Activated naive CD4-positive, alpha-beta T cell (primary cell): ENCODE measurements around the gene THOC5.

Experiments
- DNase-seq, 4 experiments: peaks; one replicate each; lab custom pipeline; 2025; lab: John Stamatoyannopoulos, UW

THOC5 gene

DNA sequence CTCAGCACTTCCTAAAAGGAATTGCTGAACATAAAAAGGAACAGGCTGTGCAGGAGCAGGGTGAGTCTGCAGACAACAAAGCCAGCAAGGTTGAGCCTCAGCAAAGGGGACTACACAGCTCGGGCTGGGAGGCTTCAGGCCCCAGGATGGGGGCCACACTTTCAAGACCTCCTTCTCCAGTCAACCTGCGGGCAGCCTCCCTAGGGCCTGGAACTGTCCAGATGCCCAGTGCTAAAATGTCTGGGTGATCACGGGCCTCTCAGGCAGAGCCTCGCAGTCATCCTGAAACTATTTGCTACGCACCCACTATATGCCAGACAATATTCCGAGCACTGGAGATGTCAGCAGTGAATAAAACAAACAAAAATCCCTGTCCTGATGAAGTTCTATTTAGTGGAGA, 77.4 kb downstream of the THOC5 start:
- no peak for DNase-seq

DNA sequence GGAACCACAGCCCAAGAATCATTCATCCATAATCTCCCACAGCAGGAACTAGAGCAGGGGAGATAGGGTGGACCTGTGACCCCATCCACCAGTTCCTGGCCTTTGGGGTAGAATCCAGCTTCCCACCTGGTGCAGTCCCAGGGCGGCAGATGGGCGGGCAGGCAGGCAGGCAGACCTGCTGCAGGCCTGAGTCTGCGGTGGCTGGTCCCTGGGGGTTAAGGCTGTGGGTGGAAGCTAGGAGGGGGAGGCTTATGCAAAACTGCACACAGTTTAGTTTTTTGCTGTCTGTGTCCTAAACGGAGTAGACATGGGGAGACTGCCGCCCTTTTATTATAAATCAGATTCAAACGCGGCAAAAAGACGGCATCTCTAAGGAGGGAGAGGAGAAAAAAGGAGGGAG, 78.0 kb downstream of the THOC5 start:
- DNase-seq = no peak

DNA sequence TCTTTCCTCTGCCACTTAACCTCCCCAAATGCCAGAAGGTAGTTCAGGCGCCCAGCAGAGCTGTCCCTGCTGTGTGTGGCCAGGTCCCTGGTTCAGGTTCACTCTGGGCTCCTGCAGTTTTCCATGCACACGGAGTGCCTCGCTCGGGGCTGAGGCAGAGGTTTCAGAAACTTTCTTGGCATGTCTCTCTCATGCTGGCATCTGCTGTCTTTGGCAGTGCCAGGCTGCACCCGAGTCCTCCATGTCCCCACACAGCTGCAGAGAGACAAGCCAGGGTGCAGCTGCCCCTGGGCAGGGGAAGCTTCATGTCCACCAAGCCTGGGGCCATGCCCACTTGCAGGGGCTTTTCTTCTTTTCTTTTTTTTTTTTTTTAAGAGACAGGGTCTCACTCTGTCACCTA, 80.6 kb downstream of the THOC5 start:
- no peak for DNase-seq

DNA sequence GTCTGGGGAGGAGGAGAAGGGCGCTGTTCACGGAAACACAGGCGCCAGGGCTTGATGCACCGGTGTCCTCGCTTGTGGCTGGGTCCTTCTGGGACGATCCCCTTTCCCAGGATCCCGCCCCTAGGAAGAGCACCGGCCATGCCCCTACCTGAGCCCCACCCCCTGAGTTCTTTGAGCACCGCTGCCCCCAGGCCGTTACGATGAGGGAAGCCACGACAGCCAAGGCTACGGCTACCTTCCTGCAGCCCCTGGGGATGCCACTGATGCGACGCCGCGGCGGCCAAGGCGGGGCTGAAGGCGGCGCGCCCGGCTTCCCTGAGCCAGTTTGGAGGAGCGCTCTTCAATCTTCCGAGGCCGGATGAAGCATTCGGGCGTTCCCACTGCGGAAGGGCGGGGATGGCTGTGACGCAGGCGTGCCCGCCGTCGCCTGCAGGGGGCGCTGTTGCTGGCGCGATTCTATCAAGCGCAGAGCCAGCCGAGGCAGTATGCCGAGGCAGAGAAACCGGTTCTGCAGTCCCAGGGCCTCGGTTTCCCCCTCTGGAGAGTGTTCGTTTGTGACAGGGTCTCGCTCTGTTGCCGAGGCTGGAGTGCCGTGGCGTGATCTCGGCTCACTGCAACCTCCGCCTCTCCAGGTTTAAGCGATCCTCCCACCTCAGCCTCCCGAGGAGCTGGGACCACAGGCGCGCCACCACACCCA, 83.2 kb downstream of the THOC5 start:
- peak; percentile 20 to 61 (median 60) for DNase-seq

DNA sequence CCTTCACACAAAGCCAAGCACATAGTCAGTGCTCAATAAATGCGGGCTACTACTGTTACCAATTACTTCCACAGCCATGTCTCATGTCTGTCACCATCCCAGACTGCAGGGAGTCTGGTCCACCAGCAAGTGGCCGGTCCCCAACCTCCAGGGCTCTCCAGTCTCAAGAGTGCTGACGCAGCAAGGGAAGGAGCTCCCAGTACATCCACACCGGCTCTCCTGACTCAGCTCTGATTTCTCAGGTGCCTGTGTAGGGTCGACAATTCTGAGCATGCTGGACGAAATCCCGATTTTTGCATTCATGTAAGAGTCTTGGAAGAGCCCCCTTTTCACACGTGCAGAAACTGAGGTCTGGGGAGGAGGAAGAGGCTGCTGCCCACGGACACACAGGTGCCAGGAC, 83.8 kb downstream of the THOC5 start:
- DNase-seq = no peak

DNA sequence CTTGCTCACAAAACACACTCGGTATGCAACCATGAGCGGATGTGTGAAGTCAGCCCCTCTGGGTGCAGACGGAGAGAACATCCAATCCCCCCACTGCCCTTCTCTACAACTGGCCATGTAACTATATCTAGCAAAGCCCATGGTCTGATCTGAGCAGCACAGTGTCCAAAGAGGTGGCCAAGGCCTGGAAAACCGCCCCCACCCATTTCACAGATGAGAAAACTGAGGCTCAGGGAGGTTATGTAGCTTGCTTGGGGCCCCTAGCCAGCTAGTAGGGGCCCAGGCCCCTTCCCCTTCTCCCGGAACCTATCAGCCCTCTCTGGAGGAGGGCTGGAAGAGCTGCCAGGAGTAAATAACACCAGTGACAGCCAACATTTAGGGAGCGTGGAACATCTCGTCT, 89.0 kb downstream of the THOC5 start:
- DNase-seq = no peak

DNA sequence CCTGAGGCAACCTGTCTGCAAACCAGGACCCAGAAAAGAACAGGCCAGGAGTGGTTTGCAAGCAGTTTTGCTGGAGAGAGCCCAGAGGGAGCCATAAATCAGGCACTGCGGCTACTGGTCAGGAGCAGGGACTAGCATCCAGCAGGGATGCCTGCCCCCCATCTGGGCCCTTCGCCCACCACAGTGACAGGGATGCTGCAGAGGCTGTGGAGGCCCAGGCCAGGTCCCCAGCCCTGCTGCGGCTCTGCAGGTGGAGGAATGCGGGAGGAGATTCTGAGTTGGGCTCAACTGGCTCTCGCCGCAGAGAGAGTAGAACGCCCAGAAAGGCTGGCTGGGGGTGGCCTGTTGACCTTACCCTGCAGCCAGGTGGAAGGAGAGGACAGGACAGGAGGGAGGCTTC, 89.9 kb downstream of the THOC5 start:
- no peak for DNase-seq

DNA sequence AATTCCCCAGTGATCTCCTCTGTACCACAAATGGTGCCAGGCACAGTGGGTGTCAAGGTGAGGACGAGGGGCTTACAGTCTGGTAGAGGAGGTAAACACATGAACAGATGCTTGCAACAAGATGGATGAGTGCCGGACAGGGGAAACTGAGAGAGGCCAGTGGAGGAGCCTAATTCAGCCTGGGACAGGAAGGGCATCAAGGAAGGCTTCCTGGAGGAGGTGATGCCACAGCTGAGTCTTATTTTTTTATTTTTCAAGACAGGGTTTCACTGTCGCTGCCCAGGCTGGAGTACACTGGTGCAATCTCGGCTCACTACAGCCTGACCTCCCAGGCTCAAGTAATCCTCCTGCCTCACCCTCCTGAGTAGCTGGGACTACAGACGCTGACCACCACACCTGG, 92.3 kb downstream of the THOC5 start:
- DNase-seq = no peak

DNA sequence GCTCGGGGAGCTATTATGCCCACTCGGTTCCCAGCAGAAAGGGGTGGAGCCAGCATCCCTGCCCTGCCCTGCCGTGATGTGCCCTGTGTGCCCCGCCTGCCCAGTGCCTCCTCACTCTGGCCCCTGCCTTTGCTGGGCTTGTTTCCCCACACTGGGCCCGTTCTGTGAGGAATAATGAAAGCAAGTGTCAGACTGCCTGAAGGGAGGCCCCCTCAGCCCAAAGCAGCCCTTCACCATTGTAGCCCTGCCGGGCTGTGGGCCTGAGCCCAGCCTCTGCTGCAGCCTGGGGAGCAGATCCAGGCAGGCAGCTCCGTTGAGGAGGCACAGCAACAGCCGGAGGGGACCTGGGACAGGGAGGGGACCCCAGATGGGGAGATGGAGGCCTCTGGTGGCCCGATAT, 93.8 kb downstream of the THOC5 start:
- no peak for DNase-seq

DNA sequence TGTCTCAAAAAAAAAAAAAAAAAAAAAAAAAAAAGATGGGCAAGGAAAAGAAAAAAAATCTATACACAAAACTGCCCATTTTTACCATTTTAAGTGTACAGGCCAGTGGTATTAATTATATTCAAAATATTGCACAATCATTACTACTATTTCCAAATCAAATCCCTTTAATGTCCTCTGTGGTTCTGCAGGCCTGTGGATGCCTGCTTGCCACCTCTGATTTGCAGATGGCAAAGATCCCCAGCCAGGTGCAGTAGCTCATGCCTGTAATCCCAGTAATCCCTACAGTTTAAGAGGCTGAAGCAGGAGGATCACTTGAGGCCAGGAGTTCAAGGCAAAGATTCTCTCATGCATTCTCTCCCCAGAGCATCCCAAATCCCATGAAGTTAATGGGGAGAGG, 95.0 kb downstream of the THOC5 start:
- no peak for DNase-seq

DNA sequence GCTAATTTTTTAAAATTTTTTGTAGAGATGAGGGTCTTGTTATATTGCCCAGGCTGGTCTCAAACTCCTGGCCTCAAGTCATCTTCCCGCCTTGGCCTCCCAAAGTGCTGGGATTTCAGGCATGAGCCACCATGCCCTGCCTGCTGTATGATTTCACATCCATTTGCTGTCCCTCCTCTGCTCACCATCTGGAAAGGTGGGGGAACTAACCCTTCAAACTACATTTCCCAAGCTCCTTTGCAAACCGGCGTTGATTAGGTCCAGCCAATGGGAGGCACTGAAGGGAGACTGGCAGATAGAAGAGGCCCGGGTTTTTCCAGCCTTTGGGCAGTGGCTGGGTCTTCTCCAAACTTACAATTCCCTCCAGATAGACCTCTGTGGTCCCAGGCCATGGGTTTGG, 95.8 kb downstream of the THOC5 start:
- DNase-seq = no peak

DNA sequence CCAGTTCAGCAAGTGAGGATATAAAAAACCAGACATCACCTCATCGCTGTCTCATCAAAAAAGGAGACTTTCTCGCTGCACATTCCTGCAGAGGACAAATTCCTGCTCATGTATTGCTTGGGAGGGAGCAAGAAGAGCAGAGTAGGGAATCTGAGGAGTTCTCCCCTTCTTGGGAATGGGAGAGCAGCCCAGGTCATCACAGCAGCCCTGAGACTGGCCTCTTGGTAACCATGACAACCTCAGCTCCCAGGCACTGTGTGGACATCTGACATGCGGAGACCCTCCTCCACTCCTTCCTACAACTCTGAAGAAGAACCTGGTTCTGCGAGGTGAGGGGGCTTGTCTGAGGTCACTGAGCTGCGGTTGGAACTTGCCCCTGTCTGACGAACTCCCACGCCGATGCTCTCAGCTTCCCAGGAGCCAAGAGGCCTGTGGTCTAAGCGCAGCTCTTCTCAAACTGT, 97.3 kb downstream of the THOC5 start:
- DNase-seq = no peak
